H9 (cell line): ENCODE results near the gene SYTL1. TPM values are rescaled to one million over a fixed set of nuclear protein-coding genes. Genes with fewer than 3 reads are reported as not detected.

Source experiments
- DNase-seq: peaks from one replicate; pipeline ENCODE4 v3.0.0-alpha.2; 2017
- H2AFZ ChIP-seq: one replicate; pipeline ENCODE4 v1.6.1; 2013; ENCODE audit warnings: mild to moderate bottlenecking, low read length, control low read depth, moderate library complexity
- H2AK5ac ChIP-seq: 2 replicates; pipeline ENCODE4 v1.6.1; 2013; ENCODE audit warnings: low read length, control low read depth, mixed read lengths; ENCODE audit not compliant: insufficient read length
- H2BK120ac ChIP-seq: one replicate; pipeline ENCODE4 v1.6.1; 2013; ENCODE audit warnings: low read depth, mild to moderate bottlenecking, low read length, control low read depth, inconsistent platforms; ENCODE audit not compliant: poor library complexity, severe bottlenecking
- H2BK12ac ChIP-seq: 2 replicates; pipeline ENCODE4 v1.6.1; 2013; ENCODE audit warnings: low read length, control low read depth, mixed read lengths, low read depth; ENCODE audit not compliant: insufficient read length
- H2BK15ac ChIP-seq: 2 replicates; pipeline ENCODE4 v1.6.1; 2013; ENCODE audit warnings: low read depth, low read length, control low read depth
- H2BK20ac ChIP-seq: one replicate; pipeline ENCODE4 v1.6.1; 2013; ENCODE audit warnings: low read depth, mild to moderate bottlenecking, low read length, control low read depth, inconsistent platforms; ENCODE audit not compliant: poor library complexity, severe bottlenecking
- H2BK5ac ChIP-seq: 2 replicates; pipeline ENCODE4 v1.6.1; 2013; ENCODE audit warnings: low read length, control low read depth, mixed read lengths; ENCODE audit not compliant: insufficient read length
- H3K14ac ChIP-seq: 2 replicates; pipeline ENCODE4 v1.6.1; 2013; ENCODE audit warnings: low read length, control low read depth; ENCODE audit not compliant: insufficient read depth
- H3K18ac ChIP-seq: 2 replicates; pipeline ENCODE4 v1.6.1; 2013; ENCODE audit warnings: low read depth, mild to moderate bottlenecking, mixed read lengths, low read length, control low read depth; ENCODE audit not compliant: insufficient read length
- H3K23ac ChIP-seq: 2 replicates; pipeline ENCODE4 v1.6.1; 2013; ENCODE audit warnings: low read length, control low read depth, mixed read lengths, low read depth; ENCODE audit not compliant: insufficient read length
- H3K23me2 ChIP-seq: 2 replicates; pipeline ENCODE4 v1.6.1; 2013; ENCODE audit warnings: low read depth, mild to moderate bottlenecking, mixed read lengths, low read length, control low read depth; ENCODE audit not compliant: insufficient read length, poor library complexity, severe bottlenecking
- H3K27ac ChIP-seq: 2 replicates; pipeline ENCODE4 v1.5.1; 2013; ENCODE audit warnings: low read length, control low read depth, mixed read lengths, low read depth; ENCODE audit not compliant: insufficient read length
- H3K27me3 ChIP-seq: 2 replicates; pipeline ENCODE4 v1.6.1; 2013; ENCODE audit warnings: low read length, control low read depth, inconsistent platforms; ENCODE audit not compliant: insufficient read depth
- H3K4ac ChIP-seq: 2 replicates; pipeline ENCODE4 v1.6.1; 2013; ENCODE audit warnings: low read depth, mild to moderate bottlenecking, control low read depth, inconsistent platforms, low read length, moderate library complexity
- H3K4me1 ChIP-seq: 2 replicates; pipeline ENCODE4 v1.6.1; 2013; ENCODE audit warnings: low read length, control low read depth, inconsistent platforms; ENCODE audit not compliant: insufficient read depth
- H3K4me2 ChIP-seq: 2 replicates; pipeline ENCODE4 v1.6.1; 2013; ENCODE audit warnings: low read length, control low read depth, mixed read lengths; ENCODE audit not compliant: insufficient read length, insufficient read depth
- H3K56ac ChIP-seq: 2 replicates; pipeline ENCODE4 v1.6.1; 2013; ENCODE audit warnings: low read depth, mild to moderate bottlenecking, mixed read lengths, low read length, control low read depth; ENCODE audit not compliant: insufficient read length
- H3K79me1 ChIP-seq: 2 replicates; pipeline ENCODE4 v1.6.1; 2013; ENCODE audit warnings: low read depth, mild to moderate bottlenecking, moderate library complexity, low read length, control low read depth, inconsistent platforms; ENCODE audit not compliant: insufficient read depth, poor library complexity, severe bottlenecking
- H3K79me2 ChIP-seq: 2 replicates; pipeline ENCODE4 v1.6.1; 2013; ENCODE audit warnings: low read length, control low read depth, inconsistent platforms; ENCODE audit not compliant: insufficient read depth
- H3K9ac ChIP-seq: 2 replicates; pipeline ENCODE4 v1.6.1; 2013; ENCODE audit warnings: low read length, control low read depth, mixed read lengths; ENCODE audit not compliant: insufficient read length; ENCODE audit errors: extremely low read depth
- H3K9me3 ChIP-seq: one replicate; pipeline ENCODE4 v1.6.1; 2013; ENCODE audit warnings: low read depth, low read length, inconsistent platforms; ENCODE audit not compliant: control insufficient read depth
- H3T11ph ChIP-seq: one replicate; pipeline ENCODE4 v1.6.1; 2013; ENCODE audit warnings: mild to moderate bottlenecking, low read length, control low read depth, inconsistent platforms
- H4K20me1 ChIP-seq: one replicate; pipeline ENCODE4 v1.6.1; 2013; ENCODE audit not compliant: control insufficient read depth, insufficient read length, insufficient read depth
- H4K5ac ChIP-seq: 2 replicates; pipeline ENCODE4 v1.6.1; 2013; ENCODE audit warnings: low read depth, mild to moderate bottlenecking, mixed read lengths, low read length, control low read depth; ENCODE audit not compliant: insufficient read length
- H4K8ac ChIP-seq: replicated peaks from 2 replicates; pipeline ENCODE4 v1.6.1; 2013; ENCODE audit warnings: low read length, control low read depth, mixed read lengths, low read depth; ENCODE audit not compliant: insufficient read length
- H4K91ac ChIP-seq: 2 replicates; pipeline ENCODE4 v1.6.1; 2013; ENCODE audit warnings: low read depth, mild to moderate bottlenecking, moderate library complexity, mixed read lengths, low read length, control low read depth; ENCODE audit not compliant: insufficient read length
- H3K27ac Mint-ChIP-seq, 3 experiments: 2 replicates in 2 of 3; 3 replicates in 1 of 3; pipeline ENCODE4 v1.8.0; 2020 to 2021; ENCODE audit warnings: mixed read lengths in 3 of 3, mild to moderate bottlenecking in 1 of 3, moderate library complexity in 1 of 3
- H3K27me3 Mint-ChIP-seq: 2 replicates; pipeline ENCODE4 v1.8.0; 2021; ENCODE audit warnings: low read depth, mild to moderate bottlenecking, moderate library complexity, mixed read lengths
- H3K36me3 Mint-ChIP-seq, 3 experiments: 2 replicates in 2 of 3; 3 replicates in 1 of 3; pipeline ENCODE4 v1.8.0; 2020 to 2021; ENCODE audit warnings: low read depth in 3 of 3, mixed read lengths in 3 of 3; ENCODE audit not compliant: insufficient read depth in 1 of 3
- H3K4me1 Mint-ChIP-seq, 2 experiments: 2 replicates each; pipeline ENCODE4 v1.8.0; 2020; ENCODE audit warnings: mixed read lengths in 2 of 2
- H3K4me3 Mint-ChIP-seq, 2 experiments: 2 replicates in 1 of 2; 3 replicates in 1 of 2; pipeline ENCODE4 v1.8.0; 2020 to 2021; ENCODE audit warnings: mild to moderate bottlenecking in 2 of 2, mixed read lengths in 2 of 2, moderate library complexity in 1 of 2
- H3K9me3 Mint-ChIP-seq, 2 experiments: 2 replicates in 1 of 2; 3 replicates in 1 of 2; pipeline ENCODE4 v1.8.0; 2020; ENCODE audit warnings: mild to moderate bottlenecking in 2 of 2, mixed read lengths in 2 of 2, moderate library complexity in 1 of 2
- CTCF ChIP-seq: fragments of 200-600 bp; sonication (generic); conservative IDR thresholded peaks from 3 replicates; pipeline ENCODE4 v1.8.0; 2021; ENCODE audit warnings: antibody characterized with exemption, mild to moderate bottlenecking
- WGBS: extraction: QIAGEN DNeasy Blood & Tissue Kit; methylation state at CpG from one replicate; pipeline ENCODE4 v1.1.7; 2013; ENCODE audit warnings: missing lambda C conversion rate, low lambda C conversion rate, mixed read lengths; ENCODE audit not compliant: insufficient read length; ENCODE audit errors: extremely low coverage; 5-methylcytosine and 5-hydroxymethylcytosine counted together
- total RNA-seq: library from RNA; stranded (reverse); gene quantifications from 2 replicates; pipeline ENCODE4 v1.2.1, GENCODE V29; 2021

Gene SYTL1
- total RNA-seq, 1 experiment from 2014 or later, result 12.0 TPM

DNA sequence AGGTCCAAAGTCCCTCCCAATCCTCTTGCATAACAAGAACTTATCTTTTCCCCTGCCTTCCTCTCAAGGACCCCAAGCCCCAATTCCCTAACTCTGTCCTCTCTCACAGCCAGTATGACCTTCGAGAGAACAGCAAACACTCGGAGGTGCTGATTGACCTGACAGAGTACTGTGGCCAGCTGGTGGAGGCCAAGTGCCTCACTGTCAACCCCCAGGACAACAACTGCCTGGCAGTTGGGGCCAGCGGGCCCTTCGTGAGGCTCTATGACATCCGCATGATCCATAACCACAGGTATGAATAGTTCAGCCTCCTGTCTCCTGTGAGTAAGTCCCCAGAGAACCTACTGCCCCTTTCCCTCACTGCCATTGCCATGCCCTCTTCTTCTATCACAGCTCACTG lies 49.7 kb upstream of the SYTL1 start:
- Histone ChIP-seq H3K23me2 (no peaks in the 10 kb centered on the region), H4K8ac (no peak overlapping the region), H2BK20ac (no peak overlapping the region), H3K14ac (no peak overlapping the region), H3K4me1 (no peaks in the 10 kb centered on the region), H3K27me3 (no peaks in the 10 kb centered on the region), H3K9me3 (no peaks in the 10 kb centered on the region), H2AFZ (no peak overlapping the region), H3K18ac (no peak overlapping the region), H3K23ac (no peak overlapping the region), H4K91ac (no peak overlapping the region), H3K56ac (no peak overlapping the region), H3K4ac (no peak overlapping the region), H3K79me1 (no peaks in the 10 kb centered on the region), H4K20me1 (peaks cover under 1% of the 10 kb centered on the region), H3K9ac (no peak overlapping the region), H4K5ac (no peak overlapping the region), H2BK12ac (no peak overlapping the region), H2BK15ac (no peak overlapping the region), H3K79me2 (no peaks in the 10 kb centered on the region), H3K4me2 (no peak overlapping the region), H3K27ac (no peak overlapping the region), H2BK120ac (no peak overlapping the region), H3T11ph (no peak overlapping the region), H2AK5ac (no peak overlapping the region), H2BK5ac (no peak overlapping the region)
- peaks cover 18 to 26% (median 20%) of the 10 kb centered on the region in 3 experiments; a peak in 5 of 7 replicates for H3K36me3 Mint-ChIP-seq
- no peak for DNase-seq
- no CpG with 5 or more reads among the region's 5 CpGs for WGBS
- peaks cover 0 to 9% of the 10 kb centered on the region in 2 experiments; a peak in 2 of 4 replicates for H3K4me1 Mint-ChIP-seq
- H3K27me3 Mint-ChIP-seq, result no peaks in the 10 kb centered on the region
- no peak for TF ChIP-seq CTCF
- no peak overlapping the region for H3K4me3 Mint-ChIP-seq
- no peak overlapping the region for H3K27ac Mint-ChIP-seq
- H3K9me3 Mint-ChIP-seq, result peaks cover 5 to 6% of the 10 kb centered on the region in 2 experiments; a peak in 2 of 5 replicates
